ENCODE results near the gene TCP10L. TPM values are rescaled to one million over a fixed set of nuclear protein-coding genes. Genes with fewer than 3 reads are reported as not detected.

The TCP10L gene
- total and polyA plus RNA-seq, 10 of the 15 experiments (the other 5 are each of a cell fraction or from before 2014, with no cell fraction given) = 0.11 to 0.45 (median 0.19) TPM; not detected in 3

DNA sequence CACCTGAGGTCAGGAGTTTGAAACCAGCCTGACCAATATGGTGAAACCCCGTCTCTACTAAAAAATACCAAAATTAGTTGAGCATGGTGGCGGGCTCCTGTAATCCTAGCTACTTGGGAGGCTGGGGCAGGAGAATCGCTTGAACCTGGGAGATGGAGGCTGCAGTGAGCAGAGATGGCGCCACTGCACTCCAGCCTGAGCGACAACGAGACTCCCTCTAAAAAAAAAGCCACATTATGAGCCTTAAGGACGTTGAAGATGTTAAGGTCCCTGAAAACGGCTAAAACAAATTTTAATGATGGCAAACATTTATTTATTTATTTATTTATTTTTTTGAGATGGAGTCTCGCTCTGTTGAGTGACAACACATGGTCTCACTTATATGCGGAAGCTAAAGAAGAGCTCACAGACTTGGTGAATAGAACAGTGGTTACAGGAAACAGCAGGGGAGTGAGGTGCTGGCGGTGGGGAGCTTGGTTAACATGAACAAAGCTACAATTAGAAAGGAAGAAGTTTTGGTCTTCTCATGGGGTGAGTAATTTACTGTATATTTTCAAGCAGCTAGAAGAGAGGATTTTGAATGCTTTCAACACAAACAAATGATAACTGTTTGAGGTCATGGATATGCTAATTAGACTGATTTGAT is 47.1 kb downstream of the TCP10L start:
- H3K27me3 ChIP-seq (replicated peaks in 1 of 2; ENCODE audit: control insufficient read depth in 2 of 2, insufficient read depth in 2 of 2, low read length in 1 of 2) = peaks cover 2% of the 10 kb centered on the region in 2 experiments; a peak in 3 of 4 replicates
- H3K4me3 ChIP-seq = no peak overlapping the region
- in situ Hi-C loops (cut with MboI) (no loop called here), intact Hi-C loops (cut with micrococcal nuclease; ENCODE audit: unreplicated experiment) (no loop called here)
- FAIRE-seq (no peak), DNase-seq (ENCODE audit: low read depth, low spot score) (no peak), ATAC-seq (no peak)
- CTCF ChIA-PET = interaction anchor here (1.4 kb wide), 1 partner anchor 24 kb away, joined by 4 read pairs; no protein-coding TSS in a partner anchor
- no peaks in the 10 kb centered on the region for H3K4me1 ChIP-seq (ENCODE audit: control insufficient read depth, insufficient read depth, low read length)
- no peaks in the 10 kb centered on the region for H3K79me2 ChIP-seq (ENCODE audit: control insufficient read depth, insufficient read depth, low read length)
- no peak overlapping the region for H3K27ac ChIP-seq (ENCODE audit: control insufficient read depth, insufficient read depth)
- SMC1A ChIA-PET (ENCODE audit: uncharacterized antibody, unreplicated experiment) = no interaction called here
- H3K9ac ChIP-seq (ENCODE audit: control insufficient read depth, insufficient read depth, low read length) = no peak overlapping the region
- no TSS peak for BruUV-seq (replicated peaks)
- no peak overlapping the region for H3K4me2 ChIP-seq (ENCODE audit: control insufficient read depth, insufficient read depth)
- no peaks in the 10 kb centered on the region for H3K36me3 ChIP-seq (ENCODE audit: control insufficient read depth in 2 of 2, insufficient read depth in 2 of 2, low read length in 1 of 2)
- H4K20me1 ChIP-seq (ENCODE audit: control insufficient read depth, insufficient read depth) = no peaks in the 10 kb centered on the region
- TF ChIP-seq, protein P1, sequence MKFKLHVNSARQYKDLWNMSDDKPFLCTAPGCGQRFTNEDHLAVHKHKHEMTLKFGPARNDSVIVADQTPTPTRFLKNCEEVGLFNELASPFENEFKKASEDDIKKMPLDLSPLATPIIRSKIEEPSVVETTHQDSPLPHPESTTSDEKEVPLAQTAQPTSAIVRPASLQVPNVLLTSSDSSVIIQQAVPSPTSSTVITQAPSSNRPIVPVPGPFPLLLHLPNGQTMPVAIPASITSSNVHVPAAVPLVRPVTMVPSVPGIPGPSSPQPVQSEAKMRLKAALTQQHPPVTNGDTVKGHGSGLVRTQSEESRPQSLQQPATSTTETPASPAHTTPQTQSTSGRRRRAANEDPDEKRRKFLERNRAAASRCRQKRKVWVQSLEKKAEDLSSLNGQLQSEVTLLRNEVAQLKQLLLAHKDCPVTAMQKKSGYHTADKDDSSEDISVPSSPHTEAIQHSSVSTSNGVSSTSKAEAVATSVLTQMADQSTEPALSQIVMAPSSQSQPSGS (IDR thresholded peaks at IDR 0.05; ENCODE audit: low read length) = no peak
- RAD21 ChIA-PET (ENCODE audit: unreplicated experiment) = no interaction called here
- H2AFZ ChIP-seq (ENCODE audit: control insufficient read depth, low read depth, low read length) = no peak overlapping the region
- POLR2A ChIA-PET = no interaction called here
- 32% methylated on average over 11 of the region's 11 CpGs for WGBS (ENCODE audit: insufficient coverage, insufficient replicate concordance, low lambda C conversion rate, missing lambda C conversion rate)
- no peaks in the 10 kb centered on the region for H3K9me3 ChIP-seq (replicated peaks; ENCODE audit: control insufficient read depth, insufficient read depth, low read length)

- WGBS (ENCODE audit: insufficient coverage, insufficient replicate concordance, low lambda C conversion rate, missing lambda C conversion rate) = 74% methylated on average over 3 of the region's 3 CpGs
- H3K4me2 ChIP-seq (ENCODE audit: control insufficient read depth, insufficient read depth) = no peak overlapping the region
- H4K20me1 ChIP-seq (ENCODE audit: control insufficient read depth, insufficient read depth) = no peaks in the 10 kb centered on the region
- RAD21 ChIA-PET (ENCODE audit: unreplicated experiment) = no interaction called here
- no peak overlapping the region for H3K9ac ChIP-seq (ENCODE audit: control insufficient read depth, insufficient read depth, low read length)
- ATAC-seq (no peak), DNase-seq (ENCODE audit: low read depth, low spot score) (no peak), FAIRE-seq (no peak)
- H3K27ac ChIP-seq (ENCODE audit: control insufficient read depth, insufficient read depth) = no peak overlapping the region
- in situ Hi-C loops (cut with MboI) (no loop called here), intact Hi-C loops (cut with micrococcal nuclease; ENCODE audit: unreplicated experiment) (no loop called here)
- no peaks in the 10 kb centered on the region for H3K9me3 ChIP-seq (replicated peaks; ENCODE audit: control insufficient read depth, insufficient read depth, low read length)
- no peak overlapping the region for H3K4me3 ChIP-seq
- H3K4me1 ChIP-seq (ENCODE audit: control insufficient read depth, insufficient read depth, low read length) = no peaks in the 10 kb centered on the region
- no peaks in the 10 kb centered on the region for H3K79me2 ChIP-seq (ENCODE audit: control insufficient read depth, insufficient read depth, low read length)
- H2AFZ ChIP-seq (ENCODE audit: control insufficient read depth, low read depth, low read length) = no peak overlapping the region
- SMC1A ChIA-PET (ENCODE audit: uncharacterized antibody, unreplicated experiment) = no interaction called here
- POLR2A ChIA-PET = no interaction called here
- H3K36me3 ChIP-seq (ENCODE audit: control insufficient read depth in 2 of 2, insufficient read depth in 2 of 2, low read length in 1 of 2) = no peaks in the 10 kb centered on the region
- H3K27me3 ChIP-seq (replicated peaks in 1 of 2; ENCODE audit: control insufficient read depth in 2 of 2, insufficient read depth in 2 of 2, low read length in 1 of 2) = peaks cover 2% of the 10 kb centered on the region in 2 experiments; a peak in 3 of 4 replicates
- CTCF ChIA-PET = no interaction called here
- BruUV-seq (replicated peaks) = no TSS peak
- TF ChIP-seq, protein P2, sequence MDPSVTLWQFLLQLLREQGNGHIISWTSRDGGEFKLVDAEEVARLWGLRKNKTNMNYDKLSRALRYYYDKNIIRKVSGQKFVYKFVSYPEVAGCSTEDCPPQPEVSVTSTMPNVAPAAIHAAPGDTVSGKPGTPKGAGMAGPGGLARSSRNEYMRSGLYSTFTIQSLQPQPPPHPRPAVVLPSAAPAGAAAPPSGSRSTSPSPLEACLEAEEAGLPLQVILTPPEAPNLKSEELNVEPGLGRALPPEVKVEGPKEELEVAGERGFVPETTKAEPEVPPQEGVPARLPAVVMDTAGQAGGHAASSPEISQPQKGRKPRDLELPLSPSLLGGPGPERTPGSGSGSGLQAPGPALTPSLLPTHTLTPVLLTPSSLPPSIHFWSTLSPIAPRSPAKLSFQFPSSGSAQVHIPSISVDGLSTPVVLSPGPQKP (IDR thresholded peaks at IDR 0.05; ENCODE audit: low read depth, low read length) = no peak
- no peak for TF ChIP-seq NFIC (IDR thresholded peaks at IDR 0.05; ENCODE audit: low read depth, low read length)
- no peak for TF ChIP-seq MXI1 (IDR thresholded peaks at IDR 0.05; ENCODE audit: low read depth, low read length)
- TF ChIP-seq SMAD5 (IDR thresholded peaks at IDR 0.05; ENCODE audit: low read depth) = no peak
- TF ChIP-seq MLLT1 (IDR thresholded peaks at IDR 0.05) = no peak
- no peak for TF ChIP-seq YY1 (IDR thresholded peaks at IDR 0.05; ENCODE audit: low read depth, low read length)
- TF ChIP-seq ATF7 (IDR thresholded peaks at IDR 0.05; ENCODE audit: low read depth) = no peak
- no peak for TF ChIP-seq SMAD1 (IDR thresholded peaks at IDR 0.05; ENCODE audit: low read depth, partially characterized antibody)
- TF ChIP-seq, protein P3, sequence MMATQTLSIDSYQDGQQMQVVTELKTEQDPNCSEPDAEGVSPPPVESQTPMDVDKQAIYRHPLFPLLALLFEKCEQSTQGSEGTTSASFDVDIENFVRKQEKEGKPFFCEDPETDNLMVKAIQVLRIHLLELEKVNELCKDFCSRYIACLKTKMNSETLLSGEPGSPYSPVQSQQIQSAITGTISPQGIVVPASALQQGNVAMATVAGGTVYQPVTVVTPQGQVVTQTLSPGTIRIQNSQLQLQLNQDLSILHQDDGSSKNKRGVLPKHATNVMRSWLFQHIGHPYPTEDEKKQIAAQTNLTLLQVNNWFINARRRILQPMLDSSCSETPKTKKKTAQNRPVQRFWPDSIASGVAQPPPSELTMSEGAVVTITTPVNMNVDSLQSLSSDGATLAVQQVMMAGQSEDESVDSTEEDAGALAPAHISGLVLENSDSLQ (IDR thresholded peaks at IDR 0.05) = no peak
- no peak for TF ChIP-seq SUZ12 (IDR thresholded peaks at IDR 0.05; ENCODE audit: unreplicated experiment)
Observed at GRCh38 chr21:32537569-32537881, 47.8 kb downstream of the TCP10L start.
